GM18867 (cell line): ENCODE measurements around the gene PPM1D.
"Not testable (repeated sequence)": the region's sequence is repeated elsewhere in the genome, so short reads cannot be mapped to it uniquely, and the experiment has no call there.

Source experiments
- ATAC-seq: cut with Tn5 transposase; IDR thresholded peaks from one replicate; pipeline ENCODE4 v1.9.1; 2021; ENCODE audit warnings: mild to moderate bottlenecking, moderate library complexity; ENCODE audit not compliant: unreplicated experiment

The PPM1D gene

DNA sequence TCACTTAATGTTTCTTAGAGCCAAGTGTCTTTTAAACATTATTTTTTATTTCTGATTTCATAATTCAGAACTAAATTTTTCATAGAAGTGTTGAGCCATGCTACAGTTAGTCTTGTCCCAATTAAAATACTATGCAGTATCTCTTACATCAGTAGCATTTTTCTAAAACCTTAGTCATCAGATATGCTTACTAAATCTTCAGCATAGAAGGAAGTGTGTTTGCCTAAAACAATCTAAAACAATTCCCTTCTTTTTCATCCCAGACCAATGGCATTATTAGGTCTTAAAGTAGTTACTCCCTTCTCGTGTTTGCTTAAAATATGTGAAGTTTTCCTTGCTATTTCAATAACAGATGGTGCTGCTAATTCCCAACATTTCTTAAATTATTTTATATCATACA lies 64.0 kb downstream of the PPM1D start:
- ATAC-seq: no peak

DNA sequence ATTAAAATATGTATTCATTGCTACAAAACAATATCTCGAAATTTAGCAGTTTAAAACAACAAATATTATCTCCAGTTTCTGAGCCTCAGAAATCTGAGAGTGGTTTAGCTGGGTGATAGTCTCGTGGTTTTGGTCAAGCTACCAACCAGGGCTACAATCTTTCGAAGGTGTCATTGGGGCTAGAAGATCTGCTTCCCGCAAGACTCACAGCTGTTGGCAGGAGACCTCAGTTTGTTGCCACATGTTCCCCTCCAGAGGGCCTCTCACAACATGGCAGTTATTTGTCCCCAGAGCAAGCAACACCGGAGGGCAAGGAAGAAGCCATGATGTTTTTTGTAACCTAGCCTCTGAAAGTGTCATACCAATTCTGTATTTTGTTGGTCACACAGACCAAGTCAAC lies 65.6 kb downstream of the PPM1D start:
- no peak for ATAC-seq

DNA sequence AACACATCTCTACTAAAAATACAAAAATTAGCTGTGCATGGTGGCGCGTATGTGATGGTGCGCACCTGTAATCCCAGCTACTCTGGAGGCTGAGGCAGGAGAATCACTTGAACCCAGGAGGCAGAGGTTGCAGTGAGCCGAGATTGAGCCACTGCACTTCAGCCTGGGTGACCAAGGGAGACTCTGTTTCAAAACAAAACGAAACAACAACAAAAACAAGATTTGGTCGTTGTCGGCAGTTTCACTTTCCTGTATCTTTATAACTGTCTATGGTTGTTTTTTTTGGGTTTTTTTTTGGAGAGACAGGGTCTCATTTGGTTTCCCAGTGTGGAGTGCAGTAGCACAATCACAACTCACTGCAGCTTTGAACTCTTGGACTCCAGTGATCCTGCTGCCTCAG lies 68.7 kb downstream of the PPM1D start:
- not testable (repeated sequence) for ATAC-seq

DNA sequence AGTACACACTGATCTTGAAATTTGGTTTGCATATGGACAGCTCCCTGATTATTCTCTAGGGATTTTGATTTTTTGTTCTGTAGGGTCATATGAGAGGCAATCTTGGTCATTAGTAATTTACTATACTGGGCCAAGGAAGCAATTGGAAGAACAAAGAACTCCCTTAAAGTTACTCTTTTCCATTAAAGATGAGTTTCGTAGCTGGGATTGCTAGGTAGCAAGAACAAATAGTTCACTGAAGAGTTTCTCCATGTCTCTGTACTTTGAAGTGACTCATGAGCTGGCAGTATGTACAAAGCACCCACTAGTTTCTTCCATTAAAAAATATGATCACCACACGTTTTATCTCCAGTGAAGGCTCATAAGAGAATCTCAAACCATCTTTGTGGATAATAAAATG lies 71.5 kb downstream of the PPM1D start:
- no peak for ATAC-seq

DNA sequence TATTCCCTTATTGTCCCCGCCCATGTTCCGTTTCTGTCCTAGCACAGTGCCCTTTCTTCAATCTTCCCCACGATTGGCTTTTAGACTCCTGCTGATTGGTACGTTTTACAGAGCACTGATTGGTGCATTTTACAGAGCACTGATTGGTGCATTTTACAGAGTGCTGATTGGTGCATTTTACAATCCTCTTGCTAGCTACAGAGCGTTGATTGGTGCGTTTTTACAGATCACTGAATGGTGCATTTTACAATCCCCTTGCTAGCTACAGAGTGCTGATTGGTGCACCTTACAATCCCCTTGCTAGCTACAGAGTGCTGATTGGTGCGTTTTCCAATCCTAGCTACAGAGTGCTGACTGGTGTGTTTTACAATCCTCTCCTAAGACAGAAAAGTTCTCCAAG lies 74.6 kb downstream of the PPM1D start:
- not testable (repeated sequence) for ATAC-seq

DNA sequence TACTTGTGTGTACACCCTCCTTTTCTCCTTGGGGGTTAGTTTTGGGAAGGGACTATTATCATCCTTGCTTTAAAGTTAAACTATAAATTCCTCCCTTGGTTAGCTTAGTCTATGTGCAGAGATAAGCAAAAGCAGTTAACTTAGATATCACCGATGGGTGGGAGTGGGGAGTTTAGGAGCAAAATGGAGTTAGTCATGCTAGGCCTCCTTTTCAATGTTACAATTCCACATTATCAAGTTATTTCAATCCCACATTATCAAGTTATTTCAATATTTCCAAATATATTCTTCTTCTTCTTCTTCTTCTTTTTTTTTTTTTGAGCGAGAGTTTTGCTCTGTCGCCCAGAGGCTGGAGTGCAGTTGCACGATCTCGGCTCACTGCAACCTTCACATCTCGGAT lies 76.0 kb downstream of the PPM1D start:
- no peak for ATAC-seq

DNA sequence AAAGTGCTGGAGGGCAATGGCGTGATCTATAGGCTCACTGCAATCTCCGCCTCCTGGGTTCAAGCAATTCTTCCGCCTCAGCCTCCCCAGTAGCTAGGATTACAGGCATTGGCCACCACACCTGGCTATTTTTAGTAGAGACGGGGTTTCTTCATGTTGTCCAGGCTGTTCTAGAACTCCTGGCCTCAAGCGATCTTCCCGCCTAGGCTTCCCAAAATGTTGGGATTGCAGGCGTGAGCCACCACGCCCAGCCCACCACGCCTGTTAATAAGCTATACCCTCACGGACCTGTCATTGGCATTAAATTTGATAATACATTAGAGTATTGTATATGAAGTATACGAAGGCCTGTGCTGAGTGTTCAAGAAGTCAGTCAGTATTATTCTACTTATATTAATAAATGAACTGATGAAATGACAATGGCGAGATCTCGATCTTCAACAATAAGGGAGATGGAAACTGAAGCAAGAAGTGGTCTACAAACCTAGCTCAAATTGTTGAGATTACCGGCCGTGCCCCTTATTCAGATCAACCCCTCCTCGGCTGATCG lies 76.8 kb downstream of the PPM1D start:
- ATAC-seq: no peak

DNA sequence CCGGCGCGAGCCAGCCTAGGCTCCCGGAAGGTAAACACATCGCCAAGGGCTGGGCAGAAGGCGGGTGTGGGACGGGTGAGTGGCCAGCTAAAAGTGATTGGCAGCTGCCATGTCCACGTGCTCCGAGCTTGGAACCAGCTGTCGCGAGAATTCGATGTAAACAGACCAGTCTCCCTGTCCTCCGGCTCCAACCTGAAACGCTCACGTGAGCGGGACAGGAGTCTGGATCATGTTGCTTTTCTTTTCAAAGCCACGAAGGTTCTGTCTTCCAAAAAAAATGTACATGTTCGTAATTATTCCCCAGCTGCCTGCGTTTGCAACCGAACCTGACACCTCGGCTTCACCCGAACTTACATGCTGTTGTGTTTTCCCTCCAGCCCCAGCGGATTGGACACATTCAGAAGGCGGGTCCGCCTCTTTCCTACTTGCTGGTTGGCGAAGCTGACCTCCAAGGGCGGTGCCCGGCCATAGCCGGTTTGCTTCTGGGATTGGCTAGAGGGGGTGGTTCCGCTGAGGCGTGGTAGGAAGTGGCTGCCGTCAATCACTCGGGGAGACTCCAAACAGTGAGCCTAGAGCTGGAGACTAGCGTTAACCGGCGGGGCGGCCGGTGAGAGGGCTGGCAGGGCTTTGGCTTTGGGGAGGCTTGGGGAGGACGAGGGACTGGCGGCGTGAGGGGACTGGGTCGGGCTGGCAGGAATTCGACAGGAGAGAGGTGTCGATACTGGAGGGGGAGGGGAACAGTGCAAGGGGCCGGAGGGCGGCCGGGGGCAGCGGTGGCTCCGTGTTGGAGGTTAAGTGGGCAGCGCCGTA lies 77.5 kb downstream of the PPM1D start, which contains the start of gene BCAS3:
TSS of gene BCAS3 (plus strand) at position 544 of the 810 bp plus-strand sequence.
- ATAC-seq: peak; percentile 97

DNA sequence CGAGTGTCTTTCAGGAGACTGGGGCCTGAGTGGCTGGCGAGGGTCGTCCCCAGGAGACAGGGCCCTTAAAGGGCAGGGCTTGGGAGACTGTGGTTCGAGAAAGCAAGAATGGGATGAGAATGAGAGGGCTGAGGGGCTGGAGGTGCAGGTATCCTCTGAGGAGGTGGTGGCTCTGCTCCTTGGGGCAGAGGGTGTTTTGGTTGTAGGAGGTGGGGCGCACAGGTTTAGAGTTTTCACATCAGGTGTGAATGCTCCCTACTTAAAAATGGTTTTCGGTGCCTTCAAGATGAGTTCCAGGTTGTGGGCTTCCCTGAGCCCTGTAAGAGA lies 78.1 kb downstream of the PPM1D start:
- ATAC-seq: peak; percentile 0

DNA sequence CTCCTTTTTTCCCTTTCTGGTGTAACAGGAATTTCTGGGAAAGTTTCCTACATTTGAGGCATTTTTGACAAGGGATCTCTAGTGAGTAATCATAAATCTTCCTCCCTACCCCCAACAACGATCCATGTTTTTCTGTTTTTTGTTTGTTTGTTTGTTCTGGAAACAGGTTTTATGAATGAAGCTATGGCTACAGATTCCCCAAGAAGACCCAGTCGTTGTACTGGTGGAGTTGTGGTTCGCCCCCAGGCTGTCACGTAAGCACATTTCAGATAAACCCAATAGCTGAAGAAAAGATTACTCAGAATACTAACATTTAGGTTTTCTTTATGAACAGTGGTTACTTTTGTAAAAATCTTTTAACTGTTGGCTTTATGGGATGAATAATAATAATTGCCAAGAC lies 79.3 kb downstream of the PPM1D start:
- no peak for ATAC-seq

DNA sequence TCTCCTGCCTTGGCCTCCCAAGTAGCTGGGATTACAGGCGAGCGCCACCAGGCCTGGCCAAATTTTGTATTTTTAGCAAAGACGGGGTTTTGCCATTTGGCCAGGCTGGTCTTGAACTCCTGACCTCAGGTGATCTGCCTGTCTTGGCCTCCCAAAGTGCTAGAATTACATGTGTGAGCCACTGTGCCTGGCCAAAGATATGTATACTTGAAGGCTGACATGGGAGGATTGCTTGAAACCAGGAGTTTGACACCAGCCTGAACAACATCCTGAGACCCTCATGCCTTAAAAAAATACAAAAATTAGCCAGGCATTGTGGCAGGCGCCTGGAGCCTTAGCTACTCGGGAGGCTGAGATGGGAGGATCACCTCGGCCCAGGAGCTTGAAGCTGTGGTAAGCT lies 80.8 kb downstream of the PPM1D start:
- no peak for ATAC-seq

DNA sequence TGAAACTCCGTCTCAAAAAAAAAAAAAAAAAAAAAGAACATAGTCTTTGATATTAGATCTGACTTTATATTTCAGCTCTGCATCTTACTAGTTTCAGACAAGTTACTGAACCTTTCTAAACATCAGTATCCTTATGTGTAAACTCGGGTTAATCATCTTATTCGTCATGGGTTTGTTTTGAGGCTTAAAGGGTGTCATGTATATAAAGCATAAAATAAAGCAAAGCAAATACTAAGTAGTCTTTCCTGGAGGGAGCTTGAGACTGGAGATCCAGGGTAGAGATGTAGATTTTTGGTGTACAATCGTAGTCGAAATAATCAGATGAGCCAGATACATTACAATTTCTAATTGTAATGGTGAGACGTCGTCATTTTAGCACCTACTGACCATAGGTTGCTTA lies 85.4 kb downstream of the PPM1D start:
- no peak for ATAC-seq

DNA sequence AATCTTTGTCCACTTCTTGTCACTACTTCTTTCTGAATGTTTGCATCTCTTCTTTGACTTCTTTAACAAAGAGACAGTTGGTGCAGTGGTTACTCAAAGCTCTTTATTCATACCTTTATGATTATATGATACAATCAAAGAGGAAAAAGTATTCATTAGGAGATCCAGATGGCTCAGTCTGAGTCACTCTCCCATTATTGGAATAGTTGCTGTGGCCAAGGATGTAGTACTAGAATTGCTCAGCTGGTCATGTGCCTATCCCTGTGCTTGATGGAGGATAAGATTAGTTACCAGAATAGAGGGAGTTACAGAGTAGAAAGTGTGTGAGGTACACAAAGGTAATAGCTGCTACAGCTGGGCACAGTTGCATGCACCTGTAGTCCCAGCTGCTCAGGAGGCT lies 96.0 kb downstream of the PPM1D start:
- no peak for ATAC-seq

DNA sequence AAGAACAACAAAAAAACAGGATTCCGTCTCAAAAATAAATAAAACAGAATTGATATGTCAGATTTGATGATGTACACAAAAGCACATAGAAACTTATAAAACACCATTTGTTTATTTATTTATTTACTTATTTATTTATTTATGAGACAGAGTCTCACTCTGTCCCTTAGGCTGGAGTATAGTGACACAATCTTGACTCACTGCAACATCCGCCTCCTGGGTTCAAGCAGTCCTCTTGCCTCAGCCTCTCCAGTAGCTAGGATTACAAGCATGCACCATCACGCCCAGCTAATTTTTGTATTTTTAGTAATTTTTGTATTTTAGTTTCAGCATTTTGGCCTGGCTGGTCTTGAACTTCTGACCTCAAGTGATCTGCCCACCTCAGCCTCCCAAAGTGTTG lies 99.1 kb downstream of the PPM1D start:
- no peak for ATAC-seq

DNA sequence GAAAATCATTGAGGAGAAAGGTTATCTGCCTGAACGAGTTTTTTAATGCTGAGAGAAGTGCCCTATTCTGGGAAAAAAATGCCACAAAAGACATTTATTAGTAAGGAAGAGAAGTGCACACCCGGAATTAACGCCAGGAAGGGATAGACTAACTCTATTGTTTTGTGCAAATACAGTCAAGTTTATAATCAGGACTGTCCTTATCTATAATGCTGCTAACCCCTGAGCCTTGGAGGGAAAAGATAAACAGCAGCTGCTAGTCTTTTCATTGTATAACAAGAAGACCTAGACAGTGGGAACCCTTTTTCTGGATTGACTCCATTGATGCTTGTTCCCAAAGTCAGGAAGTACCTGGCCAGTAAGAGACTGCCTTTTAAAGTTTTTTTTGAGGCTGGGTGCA lies 104.2 kb downstream of the PPM1D start:
- no peak for ATAC-seq

DNA sequence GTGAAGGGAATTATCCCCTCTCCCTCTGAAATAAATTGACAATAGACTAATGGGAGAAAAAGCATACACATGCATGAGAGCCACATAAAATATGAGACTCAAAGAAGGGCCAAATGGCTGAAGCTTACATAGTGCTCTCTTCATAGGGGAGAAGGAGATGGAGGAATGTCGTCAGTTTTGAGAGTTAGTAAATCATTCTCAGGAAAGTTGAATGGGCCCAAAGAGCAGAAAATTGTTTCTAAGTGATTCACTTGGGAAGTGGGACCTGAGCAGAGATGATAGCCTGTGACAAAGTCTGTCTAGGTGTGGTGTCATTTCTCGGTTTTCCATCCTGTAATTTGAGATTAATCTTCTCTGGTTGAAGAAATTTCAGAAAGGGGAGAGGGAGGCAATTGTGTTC lies 112.7 kb downstream of the PPM1D start:
- ATAC-seq: no peak

DNA sequence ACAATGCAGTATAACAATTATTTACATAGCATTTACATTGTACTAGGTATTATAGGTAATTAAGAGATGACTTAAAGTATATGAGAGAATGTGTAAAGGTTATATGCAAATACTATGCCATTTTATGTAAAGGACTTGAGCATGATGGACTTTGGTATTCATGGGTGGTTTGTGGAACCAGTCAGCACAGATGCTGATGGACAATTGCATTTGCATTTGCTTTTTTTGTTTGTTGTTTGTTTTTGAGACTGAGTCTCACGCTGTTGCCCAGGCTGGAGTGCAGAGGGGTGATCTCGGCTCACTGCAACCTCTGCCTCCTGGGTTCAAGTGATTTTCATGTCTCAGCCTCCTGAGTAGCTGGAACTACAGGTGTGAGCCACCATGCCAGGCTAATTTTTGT lies 113.6 kb downstream of the PPM1D start:
- no peak for ATAC-seq
